ENCODE results near the gene MTHFD1L.

GRCh38 chr6:150906641-150907326 lies 41.3 kb downstream of the MTHFD1L start:
- TF ChIP-seq, protein P1, sequence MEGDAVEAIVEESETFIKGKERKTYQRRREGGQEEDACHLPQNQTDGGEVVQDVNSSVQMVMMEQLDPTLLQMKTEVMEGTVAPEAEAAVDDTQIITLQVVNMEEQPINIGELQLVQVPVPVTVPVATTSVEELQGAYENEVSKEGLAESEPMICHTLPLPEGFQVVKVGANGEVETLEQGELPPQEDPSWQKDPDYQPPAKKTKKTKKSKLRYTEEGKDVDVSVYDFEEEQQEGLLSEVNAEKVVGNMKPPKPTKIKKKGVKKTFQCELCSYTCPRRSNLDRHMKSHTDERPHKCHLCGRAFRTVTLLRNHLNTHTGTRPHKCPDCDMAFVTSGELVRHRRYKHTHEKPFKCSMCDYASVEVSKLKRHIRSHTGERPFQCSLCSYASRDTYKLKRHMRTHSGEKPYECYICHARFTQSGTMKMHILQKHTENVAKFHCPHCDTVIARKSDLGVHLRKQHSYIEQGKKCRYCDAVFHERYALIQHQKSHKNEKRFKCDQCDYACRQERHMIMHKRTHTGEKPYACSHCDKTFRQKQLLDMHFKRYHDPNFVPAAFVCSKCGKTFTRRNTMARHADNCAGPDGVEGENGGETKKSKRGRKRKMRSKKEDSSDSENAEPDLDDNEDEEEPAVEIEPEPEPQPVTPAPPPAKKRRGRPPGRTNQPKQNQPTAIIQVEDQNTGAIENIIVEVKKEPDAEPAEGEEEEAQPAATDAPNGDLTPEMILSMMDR (IDR thresholded peaks at IDR 0.05; ENCODE audit: low read depth, low read length, poor library complexity, severe bottlenecking): no peak
- no peak for TF ChIP-seq EZH2phosphoT487 (IDR thresholded peaks at IDR 0.05; ENCODE audit: borderline replicate concordance, low read length)

Data from DOHH2 (cell line).